GM12878 (cell line): ENCODE measurements around the gene IQCH. TPM values are rescaled to one million over a fixed set of nuclear protein-coding genes. Genes with fewer than 3 reads are reported as not detected.

Experiments used
- ATAC-seq: fragments of 200-7000 bp; cut with Tn5 transposase; 3 replicates; pipeline ENCODE4 v1.9.1; 2020; ENCODE audit warnings: mild to moderate bottlenecking, moderate library complexity
- BruUV-seq: library from RNA; stranded (reverse); fragments of 400-500 nt; replicated peaks from 2 replicates; lab custom pipeline; 2021; lab: Mats Ljungman, UMichigan
- CTCF ChIA-PET: fragments of 300-600 bp; sonication (Branson Sonifier 250); formaldehyde crosslinking; extraction: SDS; loops from one replicate; lab custom pipeline; 2021; ENCODE audit warnings: inconsistent platforms; lab: Yijun Ruan, JAX
- POLR2A ChIA-PET: fragments of 350-600 bp; formaldehyde crosslinking; extraction: SDS; loops from one replicate; lab custom pipeline; 2021; ENCODE audit warnings: inconsistent platforms; lab: Charles Lee
- RAD21 ChIA-PET: fragments of 300-600 bp; sonication (Branson Sonifier 250); formaldehyde crosslinking; loops from one replicate; lab custom pipeline; 2023; ENCODE audit warnings: antibody characterized with exemption; ENCODE audit not compliant: unreplicated experiment; lab: Charles Lee
- SMC1A ChIA-PET: fragments of 300-600 bp; sonication (Branson Sonifier 250); formaldehyde crosslinking; loops from one replicate; lab custom pipeline; 2023; ENCODE audit not compliant: unreplicated experiment, uncharacterized antibody; lab: Charles Lee
- DNase-seq: peaks from one replicate; pipeline ENCODE4 v3.0.0-alpha.2; 2011; ENCODE audit warnings: low read depth, low spot score
- FAIRE-seq: peaks from 3 replicates; lab custom pipeline; 2011; peaks lifted over from hg19 to GRCh38; lab: Jason Lieb, UNC
- H2AFZ ChIP-seq: 2 replicates; pipeline ENCODE4 v1.6.0; 2011; ENCODE audit warnings: low read depth, low read length, control low read depth; ENCODE audit not compliant: control insufficient read depth
- H3K27ac ChIP-seq: 2 replicates; pipeline ENCODE4 v1.5.1; 2011; ENCODE audit warnings: control low read depth; ENCODE audit not compliant: control insufficient read depth, insufficient read depth
- H3K27me3 ChIP-seq, 2 experiments: replicated peaks in 1 of 2; 2 replicates each; pipeline versions ENCODE4 v1.6.0 to v1.6.1; 2011; ENCODE audit warnings: low read length in 1 of 2; ENCODE audit not compliant: control insufficient read depth in 2 of 2, insufficient read depth in 2 of 2
- H3K36me3 ChIP-seq, 2 experiments: 2 replicates each; pipeline ENCODE4 v1.5.1; 2011; ENCODE audit warnings: low read length in 1 of 2; ENCODE audit not compliant: control insufficient read depth in 2 of 2, insufficient read depth in 2 of 2
- H3K4me1 ChIP-seq: 2 replicates; pipeline ENCODE4 v1.6.1; 2011; ENCODE audit warnings: mild to moderate bottlenecking, low read length, moderate library complexity, mixed read lengths; ENCODE audit not compliant: control insufficient read depth, insufficient read depth
- H3K4me2 ChIP-seq: 2 replicates; pipeline ENCODE4 v1.6.0; 2011; ENCODE audit warnings: control low read depth; ENCODE audit not compliant: control insufficient read depth, insufficient read depth
- H3K4me3 ChIP-seq: fragments of 200-600 bp; sonication (generic); 2 replicates; pipeline ENCODE4 v1.5.1; 2016
- H3K79me2 ChIP-seq: 2 replicates; pipeline ENCODE4 v1.6.0; 2011; ENCODE audit warnings: low read length; ENCODE audit not compliant: control insufficient read depth, insufficient read depth
- H3K9ac ChIP-seq: 2 replicates; pipeline ENCODE4 v1.8.0; 2011; ENCODE audit warnings: low read length, control low read depth, mixed read lengths; ENCODE audit not compliant: control insufficient read depth, insufficient read depth
- H3K9me3 ChIP-seq: replicated peaks from 3 replicates; pipeline ENCODE4 v1.5.1; 2011; ENCODE audit warnings: mild to moderate bottlenecking, low read length; ENCODE audit not compliant: control insufficient read depth, insufficient read depth
- H4K20me1 ChIP-seq: 2 replicates; pipeline ENCODE4 v1.6.0; 2011; ENCODE audit not compliant: control insufficient read depth, insufficient read depth
- BMI1 ChIP-seq: fragments of 450-650 bp; IDR thresholded peaks from 2 replicates; pipeline ENCODE4 v1.6.1; 2016; ENCODE audit warnings: mild to moderate bottlenecking, moderate library complexity, borderline replicate concordance
- ESRRA ChIP-seq: IDR thresholded peaks from 2 replicates; pipeline ENCODE4 v1.6.1; 2012; ENCODE audit warnings: mild to moderate bottlenecking, low read length, improper control_type of control experiment
- EZH2 ChIP-seq: IDR thresholded peaks from 2 replicates; pipeline ENCODE4 v1.6.1; 2012; ENCODE audit warnings: low read depth, mild to moderate bottlenecking, control low read depth, inconsistent platforms, low read length, borderline replicate concordance; ENCODE audit not compliant: control insufficient read depth
- JUND ChIP-seq: IDR thresholded peaks from 2 replicates; pipeline ENCODE4 v1.6.1; 2012; ENCODE audit warnings: low read depth, mild to moderate bottlenecking, low read length, improper control_type of control experiment, moderate library complexity
- RELA ChIP-seq: fragments of 450-650 bp; IDR thresholded peaks from 2 replicates; pipeline ENCODE4 v1.8.0; 2014; ENCODE audit warnings: borderline replicate concordance; ENCODE audit not compliant: partially characterized antibody
- RUNX3 ChIP-seq: IDR thresholded peaks from 2 replicates; pipeline ENCODE4 v1.6.1; 2012; ENCODE audit warnings: low read length, inconsistent platforms
- SPI1 ChIP-seq: IDR thresholded peaks from 2 replicates; pipeline ENCODE4 v1.6.1; 2011; ENCODE audit warnings: low read depth, mild to moderate bottlenecking, low read length, moderate library complexity, borderline replicate concordance; ENCODE audit not compliant: insufficient read depth
- WGBS: methylation state at CpG from one replicate; pipeline ENCODE4 v1.1.6; 2016; ENCODE audit warnings: low lambda C conversion rate; ENCODE audit not compliant: insufficient replicate concordance, insufficient coverage; ENCODE audit errors: missing lambda C conversion rate; 5-methylcytosine and 5-hydroxymethylcytosine counted together
- in situ Hi-C: fragments of 300-500 bp; cut with MboI; formaldehyde crosslinking; loops from 9 replicates; pipeline ENCODE4 v1.14.3; 2018; ENCODE audit warnings: mixed read lengths
- intact Hi-C: fragments of 100-400 bp; cut with micrococcal nuclease; formaldehyde crosslinking; loops from one replicate; pipeline ENCODE4 v1.14.2; 2022; ENCODE audit not compliant: unreplicated experiment
- polyA plus RNA-seq, 11 experiments: library from polyadenylated mRNA; depleted of rRNA in 4 of 11; unstranded in 6 of 11; stranded (reverse) in 5 of 11; fragments of >200 nt; fragmentation: Nextera tagmentation in 4 of 11; fragmentation: Illumina TruSeq in 1 of 11; extraction: Ambion mirVana in 4 of 11; extraction: Trizol in 1 of 11; gene quantifications; 1 replicate in 1 of 11; 2 replicates in 10 of 11; pipeline versions ENCODE4 v1.2.1 to v1.2.3, GENCODE V29; 2011 to 2016; ENCODE audit warnings: inconsistent platforms in 2 of 11, missing spikeins in 2 of 11, low read depth in 1 of 11
- total RNA-seq, 4 experiments: library from RNA; depleted of rRNA in 3 of 4; stranded (reverse); fragments of >200 nt in 3 of 4; fragmentation: Illumina TruSeq in 1 of 4; extraction: Trizol in 1 of 4; gene quantifications; 2 replicates each; pipeline versions ENCODE4 v1.2.1 to v1.2.3, GENCODE V29; 2013 to 2021
- TF ChIP-seq, protein P1 (sequence below): IDR thresholded peaks from 2 replicates; pipeline ENCODE4 v1.6.1; 2012; ENCODE audit warnings: low read depth, low read length, improper control_type of control experiment
- TF ChIP-seq, protein P2 (sequence below): fragments of 450-650 bp; IDR thresholded peaks from 2 replicates; pipeline ENCODE4 v1.6.1; 2017; ENCODE audit warnings: borderline replicate concordance
- TF ChIP-seq, protein P3 (sequence below): IDR thresholded peaks from 2 replicates; pipeline ENCODE4 v1.6.1; 2011; ENCODE audit warnings: mild to moderate bottlenecking, low read depth, low read length, moderate library complexity; ENCODE audit not compliant: insufficient replicate concordance
- TF ChIP-seq, protein P4 (sequence below): fragments of 450-650 bp; IDR thresholded peaks from 2 replicates; pipeline ENCODE4 v1.6.1; 2016; ENCODE audit warnings: mild to moderate bottlenecking

The IQCH gene
- total and polyA plus RNA-seq, 10 of the 15 experiments (the other 5 are each of a cell fraction or from before 2014, with no cell fraction given): 0.29 to 1.3 (median 0.99) TPM

DNA sequence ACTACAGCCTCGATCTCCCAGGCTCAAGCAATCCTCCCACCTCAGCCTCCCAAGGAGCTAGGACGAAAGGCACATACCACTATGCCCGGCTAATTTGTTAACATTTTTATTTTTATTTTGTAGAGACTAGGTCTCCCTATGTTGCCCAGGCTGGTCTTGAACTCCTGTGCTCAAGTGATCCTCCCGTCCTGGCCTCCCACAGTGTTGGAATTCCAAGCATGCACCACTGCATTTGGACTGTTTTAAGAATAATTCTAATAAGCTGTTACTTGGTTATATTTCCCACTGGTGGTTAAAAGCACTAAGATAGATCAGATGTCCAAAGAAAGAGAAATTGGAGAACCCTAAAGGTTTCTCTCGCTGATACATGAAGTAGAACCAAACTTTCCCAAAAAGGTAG lies 3.3 kb upstream of the IQCH start:
- H3K36me3 ChIP-seq: no peaks in the 10 kb centered on the region; a peak in 1 of 4 replicates
- CTCF ChIA-PET: interaction anchor here (0.6 to 2.1 kb wide), 3 partner anchors 22 to 305 kb away, joined by 3 to 5 read pairs (median 3); no protein-coding TSS in a partner anchor
- H3K9ac ChIP-seq: no peak overlapping the region
- no peak overlapping the region for H2AFZ ChIP-seq
- in situ Hi-C loops: no loop called here
- RAD21 ChIA-PET: no interaction called here
- no TSS peak for BruUV-seq
- POLR2A ChIA-PET: no interaction called here
- TF ChIP-seq BMI1: no peak
- WGBS: 92% methylated on average over 5 of the region's 5 CpGs
- SMC1A ChIA-PET: interaction anchor here (2.5 kb wide), 1 partner anchor 11 kb away, joined by 11 read pairs; no protein-coding TSS in a partner anchor
- DNase-seq: no peak
- H3K9me3 ChIP-seq: peaks cover 3% of the 10 kb centered on the region; the same call in 2 of the 3 replicates
- H3K27ac ChIP-seq: no peak overlapping the region
- H3K79me2 ChIP-seq: peaks cover 25% of the 10 kb centered on the region
- no peak overlapping the region for H3K4me2 ChIP-seq
- intact Hi-C loops: loop anchor here (5.0 kb wide), 1 partner anchor 311 kb away; no protein-coding TSS in a partner anchor
- H3K4me1 ChIP-seq: no peaks in the 10 kb centered on the region
- no peak for ATAC-seq
- FAIRE-seq: no peak
- H3K4me3 ChIP-seq: no peak overlapping the region
- no peaks in the 10 kb centered on the region for H3K27me3 ChIP-seq
- H4K20me1 ChIP-seq: no peaks in the 10 kb centered on the region

DNA sequence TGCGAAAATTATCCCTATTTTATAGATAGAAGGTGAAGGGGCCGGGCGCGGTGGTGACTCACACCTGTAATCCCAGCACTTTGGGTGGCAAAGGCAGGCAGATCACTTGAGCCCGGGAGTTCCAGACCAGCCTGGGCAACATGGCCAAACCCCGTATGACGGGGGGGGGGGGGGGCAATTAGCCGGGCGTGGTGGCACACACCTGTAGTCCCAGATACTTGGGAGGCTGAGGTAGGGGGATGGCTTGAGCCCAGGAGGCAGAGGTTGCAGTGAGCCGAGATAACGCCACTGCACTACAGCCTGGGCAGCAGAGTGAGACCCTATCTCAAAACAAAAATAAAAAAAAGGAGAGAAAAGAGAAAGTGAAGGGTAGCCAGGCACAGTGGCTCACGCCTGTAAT lies 1.5 kb upstream of the IQCH start:
- intact Hi-C loops (loop anchor here (5.0 kb wide), 1 partner anchor 309 kb away; no protein-coding TSS in a partner anchor), in situ Hi-C loops (no loop called here)
- Histone ChIP-seq H3K4me2 (peak overlapping the region; percentile 87), H3K4me1 (no peaks in the 10 kb centered on the region), H3K27me3 (no peaks in the 10 kb centered on the region), H3K4me3 (peak overlapping the region; percentile 84), H2AFZ (no peak overlapping the region), H3K79me2 (peaks cover 25% of the 10 kb centered on the region), H3K27ac (no peak overlapping the region), H4K20me1 (no peaks in the 10 kb centered on the region), H3K9me3 (no peaks in the 10 kb centered on the region), H3K36me3 (no peaks in the 10 kb centered on the region), H3K9ac (no peak overlapping the region)
- ChIA-PET RAD21 (no interaction called here), POLR2A (interaction anchor here (1.4 kb wide), 1 partner anchor 50 kb away, joined by 3 read pairs; no protein-coding TSS in a partner anchor), SMC1A (interaction anchor here (2.5 kb wide), 1 partner anchor 13 kb away, joined by 9 read pairs; no protein-coding TSS in a partner anchor), CTCF (no interaction called here)
- no TSS peak for BruUV-seq
- FAIRE-seq (no peak), DNase-seq (no peak), ATAC-seq (no peak)
- WGBS: 95% methylated on average over 11 of the region's 12 CpGs
- TF ChIP-seq ESRRA (no peak), RELA (no peak), JUND (no peak), RUNX3 (no peak), EZH2 (no peak), SPI1 (no peak)
- TF ChIP-seq, protein P1, sequence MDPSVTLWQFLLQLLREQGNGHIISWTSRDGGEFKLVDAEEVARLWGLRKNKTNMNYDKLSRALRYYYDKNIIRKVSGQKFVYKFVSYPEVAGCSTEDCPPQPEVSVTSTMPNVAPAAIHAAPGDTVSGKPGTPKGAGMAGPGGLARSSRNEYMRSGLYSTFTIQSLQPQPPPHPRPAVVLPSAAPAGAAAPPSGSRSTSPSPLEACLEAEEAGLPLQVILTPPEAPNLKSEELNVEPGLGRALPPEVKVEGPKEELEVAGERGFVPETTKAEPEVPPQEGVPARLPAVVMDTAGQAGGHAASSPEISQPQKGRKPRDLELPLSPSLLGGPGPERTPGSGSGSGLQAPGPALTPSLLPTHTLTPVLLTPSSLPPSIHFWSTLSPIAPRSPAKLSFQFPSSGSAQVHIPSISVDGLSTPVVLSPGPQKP: no peak
- TF ChIP-seq, protein P2, sequence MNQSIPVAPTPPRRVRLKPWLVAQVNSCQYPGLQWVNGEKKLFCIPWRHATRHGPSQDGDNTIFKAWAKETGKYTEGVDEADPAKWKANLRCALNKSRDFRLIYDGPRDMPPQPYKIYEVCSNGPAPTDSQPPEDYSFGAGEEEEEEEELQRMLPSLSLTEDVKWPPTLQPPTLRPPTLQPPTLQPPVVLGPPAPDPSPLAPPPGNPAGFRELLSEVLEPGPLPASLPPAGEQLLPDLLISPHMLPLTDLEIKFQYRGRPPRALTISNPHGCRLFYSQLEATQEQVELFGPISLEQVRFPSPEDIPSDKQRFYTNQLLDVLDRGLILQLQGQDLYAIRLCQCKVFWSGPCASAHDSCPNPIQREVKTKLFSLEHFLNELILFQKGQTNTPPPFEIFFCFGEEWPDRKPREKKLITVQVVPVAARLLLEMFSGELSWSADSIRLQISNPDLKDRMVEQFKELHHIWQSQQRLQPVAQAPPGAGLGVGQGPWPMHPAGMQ: no peak
- TF ChIP-seq, protein P3, sequence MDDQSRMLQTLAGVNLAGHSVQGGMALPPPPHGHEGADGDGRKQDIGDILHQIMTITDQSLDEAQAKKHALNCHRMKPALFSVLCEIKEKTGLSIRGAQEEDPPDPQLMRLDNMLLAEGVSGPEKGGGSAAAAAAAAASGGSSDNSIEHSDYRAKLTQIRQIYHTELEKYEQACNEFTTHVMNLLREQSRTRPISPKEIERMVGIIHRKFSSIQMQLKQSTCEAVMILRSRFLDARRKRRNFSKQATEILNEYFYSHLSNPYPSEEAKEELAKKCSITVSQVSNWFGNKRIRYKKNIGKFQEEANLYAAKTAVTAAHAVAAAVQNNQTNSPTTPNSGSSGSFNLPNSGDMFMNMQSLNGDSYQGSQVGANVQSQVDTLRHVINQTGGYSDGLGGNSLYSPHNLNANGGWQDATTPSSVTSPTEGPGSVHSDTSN: no peak
- TF ChIP-seq, protein P4, sequence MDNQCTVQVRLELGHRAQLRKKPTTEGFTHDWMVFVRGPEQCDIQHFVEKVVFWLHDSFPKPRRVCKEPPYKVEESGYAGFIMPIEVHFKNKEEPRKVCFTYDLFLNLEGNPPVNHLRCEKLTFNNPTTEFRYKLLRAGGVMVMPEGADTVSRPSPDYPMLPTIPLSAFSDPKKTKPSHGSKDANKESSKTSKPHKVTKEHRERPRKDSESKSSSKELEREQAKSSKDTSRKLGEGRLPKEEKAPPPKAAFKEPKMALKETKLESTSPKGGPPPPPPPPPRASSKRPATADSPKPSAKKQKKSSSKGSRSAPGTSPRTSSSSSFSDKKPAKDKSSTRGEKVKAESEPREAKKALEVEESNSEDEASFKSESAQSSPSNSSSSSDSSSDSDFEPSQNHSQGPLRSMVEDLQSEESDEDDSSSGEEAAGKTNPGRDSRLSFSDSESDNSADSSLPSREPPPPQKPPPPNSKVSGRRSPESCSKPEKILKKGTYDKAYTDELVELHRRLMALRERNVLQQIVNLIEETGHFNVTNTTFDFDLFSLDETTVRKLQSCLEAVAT: no peak
